Caco-2 (cell line): Measurements from ENCODE around the gene FANCD2. TPM values are rescaled to one million over a fixed set of nuclear protein-coding genes. Genes with fewer than 3 reads are reported as not detected.
"Not testable (repeated sequence)": the region's sequence is repeated elsewhere in the genome, so short reads cannot be mapped to it uniquely, and the experiment has no call there.

Experiments
- BruUV-seq: library from RNA; stranded (reverse); fragments of 400-500 nt; replicated peaks from 2 replicates; lab custom pipeline; 2021; lab: Mats Ljungman, UMichigan
- CTCF ChIA-PET: fragments of 300-600 bp; sonication (Branson Sonifier 250); formaldehyde crosslinking; loops from one replicate; lab custom pipeline; 2022; ENCODE audit warnings: antibody characterized with exemption; lab: Charles Lee
- POLR2A ChIA-PET: fragments of 300-600 bp; sonication (Branson Sonifier 250); formaldehyde crosslinking; loops from one replicate; lab custom pipeline; 2022; ENCODE audit warnings: antibody characterized with exemption; lab: Charles Lee
- DNase-seq, 2 experiments: peaks; one replicate each; pipeline versions ENCODE4 v3.0.0 to v3.0.0-alpha.2; 2020 to 2022
- H3K27me3 ChIP-seq: replicated peaks from 2 replicates; pipeline ENCODE4 v1.6.0; 2011; ENCODE audit warnings: low read length; ENCODE audit not compliant: control insufficient read depth, insufficient read depth
- H3K36me3 ChIP-seq: 2 replicates; pipeline ENCODE4 v1.5.1; 2011; ENCODE audit warnings: low read length; ENCODE audit not compliant: control insufficient read depth, insufficient read depth
- H3K4me1 ChIP-seq: fragments of 250-450 bp; sonication (Bioruptor Pico); 2 replicates; pipeline ENCODE4 v1.5.1; 2020; ENCODE audit warnings: mild to moderate bottlenecking
- H3K4me3 ChIP-seq: 2 replicates; pipeline ENCODE4 v1.5.1; 2011; ENCODE audit warnings: low read depth, mild to moderate bottlenecking, control low read depth, low read length
- H3K9me3 ChIP-seq: fragments of 250-450 bp; sonication (Bioruptor Pico); 2 replicates; pipeline ENCODE4 v1.5.1; 2020; ENCODE audit warnings: mild to moderate bottlenecking, moderate library complexity
- H3K27ac Mint-ChIP-seq: one replicate; pipeline ENCODE4 v1.8.0; 2022; ENCODE audit warnings: mixed read lengths; ENCODE audit not compliant: unreplicated experiment
- H3K27me3 Mint-ChIP-seq: one replicate; pipeline ENCODE4 v1.8.0; 2022; ENCODE audit warnings: mixed read lengths; ENCODE audit not compliant: insufficient read depth, unreplicated experiment
- H3K36me3 Mint-ChIP-seq: one replicate; pipeline ENCODE4 v1.8.0; 2022; ENCODE audit warnings: mild to moderate bottlenecking, mixed read lengths; ENCODE audit not compliant: insufficient read depth, unreplicated experiment
- H3K4me1 Mint-ChIP-seq: one replicate; pipeline ENCODE4 v1.8.0; 2022; ENCODE audit warnings: low read depth, mixed read lengths; ENCODE audit not compliant: unreplicated experiment
- H3K4me3 Mint-ChIP-seq: one replicate; pipeline ENCODE4 v1.8.0; 2022; ENCODE audit warnings: mild to moderate bottlenecking, moderate library complexity, mixed read lengths; ENCODE audit not compliant: unreplicated experiment
- H3K9me3 Mint-ChIP-seq: one replicate; pipeline ENCODE4 v1.8.0; 2022; ENCODE audit warnings: mixed read lengths; ENCODE audit not compliant: unreplicated experiment
- CTCF ChIP-seq, 2 experiments: fragments of 200-600 bp in 1 of 2; IDR thresholded peaks; 1 replicate in 1 of 2; 2 replicates in 1 of 2; pipeline versions ENCODE4 v1.5.1 to v1.8.0; 2011 to 2022; ENCODE audit warnings: antibody characterized with exemption in 1 of 2, control low read depth in 1 of 2, inconsistent platforms in 1 of 2, low read depth in 1 of 2, low read length in 1 of 2, mild to moderate bottlenecking in 1 of 2, moderate library complexity in 1 of 2; ENCODE audit not compliant: insufficient read depth in 1 of 2, severe bottlenecking in 1 of 2, unreplicated experiment in 1 of 2
- intact Hi-C: fragments of 100-400 bp; cut with micrococcal nuclease; formaldehyde crosslinking; loops from one replicate; pipeline ENCODE4 v1.10.0; 2022; ENCODE audit not compliant: unreplicated experiment
- total RNA-seq: library from RNA; stranded (reverse); gene quantifications from 2 replicates; pipeline ENCODE4 v1.2.3, GENCODE V29; 2022

The FANCD2 gene
- total RNA-seq, 1 experiment from 2014 or later, result 35.6 TPM

DNA sequence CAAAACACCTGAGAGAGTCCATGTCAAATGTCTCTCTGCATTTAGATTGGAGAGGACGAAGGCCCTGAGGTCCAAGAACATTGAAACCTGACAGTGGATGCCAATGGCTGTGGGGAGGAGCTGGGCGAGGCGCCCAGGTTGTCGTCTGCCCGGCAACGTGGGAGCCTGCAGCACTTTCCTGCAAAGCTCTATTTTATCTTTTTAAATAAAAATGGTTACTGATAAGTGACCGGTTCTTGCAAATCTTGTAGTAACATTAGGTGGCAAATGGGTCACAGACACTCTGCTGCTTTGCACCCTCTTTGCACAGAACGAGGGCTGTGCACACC is 19.5 kb upstream of the FANCD2 start:
- no peak overlapping the region for H3K27ac Mint-ChIP-seq
- Histone ChIP-seq H3K36me3 (no peaks in the 10 kb centered on the region), H3K9me3 (no peaks in the 10 kb centered on the region), H3K4me3 (no peak overlapping the region), H3K27me3 (no peaks in the 10 kb centered on the region), H3K4me1 (no peaks in the 10 kb centered on the region)
- intact Hi-C loops, result no loop called here
- no peaks in the 10 kb centered on the region for H3K27me3 Mint-ChIP-seq
- CTCF ChIA-PET, result no interaction called here
- POLR2A ChIA-PET, result no interaction called here
- DNase-seq, result no peak
- H3K9me3 Mint-ChIP-seq, result no peaks in the 10 kb centered on the region
- no peak overlapping the region for H3K4me3 Mint-ChIP-seq
- no TSS peak for BruUV-seq
- peaks cover 8% of the 10 kb centered on the region for H3K4me1 Mint-ChIP-seq
- no peak for TF ChIP-seq CTCF (IDR thresholded peaks at IDR 0.05; ENCODE audit: insufficient read depth in 1 of 2, low read depth in 1 of 2, low read length in 1 of 2, severe bottlenecking in 1 of 2, unreplicated experiment in 1 of 2)
- peaks cover 44% of the 10 kb centered on the region for H3K36me3 Mint-ChIP-seq

- CTCF ChIA-PET, result no interaction called here
- H3K4me3 ChIP-seq, result no peak overlapping the region
- Mint-ChIP-seq H3K4me3 (no peak overlapping the region), H3K27me3 (no peaks in the 10 kb centered on the region), H3K9me3 (no peaks in the 10 kb centered on the region), H3K27ac (no peak overlapping the region), H3K4me1 (peaks cover 8% of the 10 kb centered on the region), H3K36me3 (peaks cover 46% of the 10 kb centered on the region)
- intact Hi-C loops, result no loop called here
- H3K4me1 ChIP-seq, result no peaks in the 10 kb centered on the region
- TF ChIP-seq CTCF (IDR thresholded peaks at IDR 0.05; ENCODE audit: insufficient read depth in 1 of 2, low read depth in 1 of 2, low read length in 1 of 2, severe bottlenecking in 1 of 2, unreplicated experiment in 1 of 2), result no peak
- POLR2A ChIA-PET, result no interaction called here
- H3K9me3 ChIP-seq, result no peaks in the 10 kb centered on the region
- no peaks in the 10 kb centered on the region for H3K36me3 ChIP-seq
- H3K27me3 ChIP-seq, result no peaks in the 10 kb centered on the region
- DNase-seq, result no peak
- BruUV-seq, result no TSS peak
Measured at GRCh38 chr3:10007126-10007782, 19.0 kb upstream of the FANCD2 start.

- peaks cover 39% of the 10 kb centered on the region for H3K36me3 Mint-ChIP-seq
- intact Hi-C loops, BruUV-seq, H3K9me3 ChIP-seq, CTCF ChIA-PET, H3K27ac Mint-ChIP-seq, H3K36me3 ChIP-seq, POLR2A ChIA-PET, H3K4me1 ChIP-seq, H3K27me3 Mint-ChIP-seq, DNase-seq, H3K27me3 ChIP-seq, H3K4me1 Mint-ChIP-seq, H3K9me3 Mint-ChIP-seq, H3K4me3 ChIP-seq: not testable (repeated sequence)
- H3K4me3 Mint-ChIP-seq, result peak overlapping the region; percentile 71
Measured at GRCh38 chr3:10008216-10008587, 18.0 kb upstream of the FANCD2 start.
